ENCODE measurements around the gene SLC23A1. TPM values are rescaled to one million over a fixed set of nuclear protein-coding genes. Genes with fewer than 3 reads are reported as not detected.
A peak's percentile ranks its signal among the peaks of the same experiment; 100 is the strongest.

SLC23A1 gene
- total RNA-seq, 4 donors from 2014 or later, result not detected

GRCh38 chr5:139417214-139417613 lies 34.1 kb upstream of the SLC23A1 start:
- in situ Hi-C loops (cut with MboI; ENCODE audit: low sequenced_read_pairs in 4 of 4), result loop anchor here in 1 of 4 donors (5.0 kb wide), 1 partner anchor 100 kb away; no protein-coding TSS in a partner anchor
- H3K36me3 ChIP-seq, result peaks cover 0 to 11% of the 10 kb centered on the region in 2 donors
- DNase-seq (peak; percentile 64 to 79), ATAC-seq (peak; percentile 69 to 79)
- TF ChIP-seq, protein P1, sequence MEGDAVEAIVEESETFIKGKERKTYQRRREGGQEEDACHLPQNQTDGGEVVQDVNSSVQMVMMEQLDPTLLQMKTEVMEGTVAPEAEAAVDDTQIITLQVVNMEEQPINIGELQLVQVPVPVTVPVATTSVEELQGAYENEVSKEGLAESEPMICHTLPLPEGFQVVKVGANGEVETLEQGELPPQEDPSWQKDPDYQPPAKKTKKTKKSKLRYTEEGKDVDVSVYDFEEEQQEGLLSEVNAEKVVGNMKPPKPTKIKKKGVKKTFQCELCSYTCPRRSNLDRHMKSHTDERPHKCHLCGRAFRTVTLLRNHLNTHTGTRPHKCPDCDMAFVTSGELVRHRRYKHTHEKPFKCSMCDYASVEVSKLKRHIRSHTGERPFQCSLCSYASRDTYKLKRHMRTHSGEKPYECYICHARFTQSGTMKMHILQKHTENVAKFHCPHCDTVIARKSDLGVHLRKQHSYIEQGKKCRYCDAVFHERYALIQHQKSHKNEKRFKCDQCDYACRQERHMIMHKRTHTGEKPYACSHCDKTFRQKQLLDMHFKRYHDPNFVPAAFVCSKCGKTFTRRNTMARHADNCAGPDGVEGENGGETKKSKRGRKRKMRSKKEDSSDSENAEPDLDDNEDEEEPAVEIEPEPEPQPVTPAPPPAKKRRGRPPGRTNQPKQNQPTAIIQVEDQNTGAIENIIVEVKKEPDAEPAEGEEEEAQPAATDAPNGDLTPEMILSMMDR (IDR thresholded peaks at IDR 0.05 in 4 of 5, conservative IDR thresholded peaks at IDR 0.05 in 1 of 5), result no peak
- TF ChIP-seq POLR2A (IDR thresholded peaks at IDR 0.05), result no peak
- no peak overlapping the region for H3K4me3 ChIP-seq
- H3K27me3 ChIP-seq, result no peaks in the 10 kb centered on the region
- peak overlapping the region; percentile 83 to 90 (median 87) for H3K27ac ChIP-seq
- H3K9me3 ChIP-seq, result no peaks in the 10 kb centered on the region
- intact Hi-C loops (cut with DNase I; ENCODE audit: low total_unique reads), result loop anchor here (5.0 to 10.0 kb wide), 3 partner anchors 145 to 268 kb away; partner anchors contain the start of gene UBE2D2
- H3K4me1 ChIP-seq, result peaks cover 58 to 61% of the 10 kb centered on the region in 2 donors

DNA sequence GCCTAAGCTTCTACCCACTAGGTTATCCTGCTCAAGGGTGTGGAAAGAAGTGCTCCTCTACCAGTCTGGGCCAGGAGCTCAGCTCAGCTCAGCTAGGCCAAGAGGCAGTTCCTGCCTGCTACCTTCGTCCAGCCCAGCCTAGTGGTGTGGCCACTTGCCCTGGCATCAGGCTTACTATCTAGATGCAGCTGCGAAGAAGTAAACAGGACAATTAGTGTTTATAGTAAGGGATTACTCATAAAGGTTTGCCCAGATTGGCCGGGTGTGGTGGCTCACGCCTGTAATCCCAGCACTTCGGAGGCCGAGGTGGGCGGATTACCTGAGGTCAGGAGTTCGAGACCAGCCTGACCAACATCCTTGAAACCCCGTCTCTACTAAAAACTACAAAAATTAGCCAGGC lies 33.6 kb upstream of the SLC23A1 start:
- no peaks in the 10 kb centered on the region for H3K9me3 ChIP-seq

DNA sequence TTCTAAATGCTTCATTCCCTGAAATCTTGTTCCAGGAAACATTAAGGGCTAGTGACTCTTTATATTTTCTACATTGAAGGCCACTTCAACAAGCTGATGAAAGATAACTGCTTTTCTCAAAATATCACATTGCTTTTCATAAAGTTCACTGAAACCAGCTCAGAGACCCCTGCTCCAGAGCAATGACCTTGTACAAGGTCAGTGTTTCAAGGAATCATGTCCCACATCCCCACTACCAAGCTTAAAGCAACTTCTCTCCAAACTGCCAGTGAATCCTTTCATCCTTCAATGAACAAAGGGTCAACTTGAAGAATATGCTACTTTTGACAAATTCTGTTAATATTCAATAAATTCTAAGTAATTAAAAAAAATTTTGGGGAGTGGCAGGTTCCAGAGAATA lies 32.8 kb upstream of the SLC23A1 start:
- in situ Hi-C loops (cut with MboI; ENCODE audit: low sequenced_read_pairs in 4 of 4), result loop anchor here in 1 of 4 donors (5.0 kb wide), 1 partner anchor 101 kb away; no protein-coding TSS in a partner anchor
- Histone ChIP-seq H3K9me3 (no peaks in the 10 kb centered on the region), H3K36me3 (peaks cover 0 to 3% of the 10 kb centered on the region in 2 donors), H3K4me3 (no peak overlapping the region), H3K27me3 (no peaks in the 10 kb centered on the region), H3K4me1 (peaks cover 63 to 64% of the 10 kb centered on the region in 2 donors), H3K27ac (peak overlapping the region; percentile 83 to 90 (median 87))
- intact Hi-C loops (cut with DNase I; ENCODE audit: low total_unique reads), result loop anchor here (5.0 to 10.0 kb wide), 3 partner anchors 146 to 269 kb away; partner anchors contain the start of gene UBE2D2
- ATAC-seq (no peak), DNase-seq (no peak)
- no peak for TF ChIP-seq POLR2A (IDR thresholded peaks at IDR 0.05)
- TF ChIP-seq, protein P1 (IDR thresholded peaks at IDR 0.05 in 4 of 5, conservative IDR thresholded peaks at IDR 0.05 in 1 of 5), result no peak

More for the DNA sequence above, 33.6 kb upstream of the SLC23A1 start:
- H3K36me3 ChIP-seq, result peaks cover 0 to 11% of the 10 kb centered on the region in 2 donors
- no peak overlapping the region for H3K4me3 ChIP-seq
- DNase-seq (peak; percentile 53 to 54), ATAC-seq (peak; percentile 15 to 31)
- in situ Hi-C loops (cut with MboI; ENCODE audit: low sequenced_read_pairs in 4 of 4) (loop anchor here in 1 of 4 donors (5.0 kb wide), 1 partner anchor 101 kb away; no protein-coding TSS in a partner anchor), intact Hi-C loops (cut with DNase I; ENCODE audit: low total_unique reads) (loop anchor here (5.0 to 10.0 kb wide), 3 partner anchors 146 to 268 kb away; partner anchors contain the start of gene UBE2D2)
- H3K27ac ChIP-seq, result peak overlapping the region; percentile 83 to 90 (median 87)
- peaks cover 58 to 61% of the 10 kb centered on the region in 2 donors for H3K4me1 ChIP-seq
- TF ChIP-seq POLR2A (IDR thresholded peaks at IDR 0.05), result no peak
- TF ChIP-seq, protein P1 (IDR thresholded peaks at IDR 0.05 in 4 of 5, conservative IDR thresholded peaks at IDR 0.05 in 1 of 5), result no peak
- H3K27me3 ChIP-seq, result no peaks in the 10 kb centered on the region

GRCh38 chr5:139415221-139415861 lies 32.2 kb upstream of the SLC23A1 start:
- Histone ChIP-seq H3K36me3 (no peaks in the 10 kb centered on the region), H3K4me1 (peaks cover 68 to 69% of the 10 kb centered on the region in 2 donors), H3K9me3 (no peaks in the 10 kb centered on the region), H3K4me3 (no peak overlapping the region), H3K27me3 (no peaks in the 10 kb centered on the region), H3K27ac (peak overlapping the region; percentile 83 to 90 (median 87))
- in situ Hi-C loops (cut with MboI; ENCODE audit: low sequenced_read_pairs in 4 of 4) (loop anchor here in 1 of 4 donors (5.0 kb wide), 1 partner anchor 102 kb away; no protein-coding TSS in a partner anchor), intact Hi-C loops (cut with DNase I; ENCODE audit: low total_unique reads) (loop anchor here (5.0 to 10.0 kb wide), 3 partner anchors 147 to 269 kb away; partner anchors contain the start of gene UBE2D2)
- peak; percentile 27 to 42 for ATAC-seq
- DNase-seq, result peak; percentile 49 to 79
- no peak for TF ChIP-seq POLR2A (IDR thresholded peaks at IDR 0.05)
- TF ChIP-seq, protein P1 (IDR thresholded peaks at IDR 0.05 in 4 of 5, conservative IDR thresholded peaks at IDR 0.05 in 1 of 5), result no peak
